Large intestine (tissue), 3 donors: ENCODE data around the gene ARHGAP24. TPM values are rescaled to one million over a fixed set of nuclear protein-coding genes. Genes with fewer than 3 reads are reported as not detected.
A peak's percentile ranks its signal among the peaks of the same experiment; 100 is the strongest.

Experiments used
- DNase-seq, 2 donors: peaks; one replicate each; pipeline versions ENCODE4 v3.0.0 to v3.0.0-alpha.2; 2013
- H3K27ac ChIP-seq: one replicate; pipeline ENCODE4 v1.5.1; 2013; ENCODE audit warnings: low read length
- H3K27me3 ChIP-seq: 2 replicates; pipeline ENCODE4 v1.6.1; 2013; ENCODE audit warnings: low read length; ENCODE audit not compliant: control insufficient read depth, insufficient read depth
- H3K36me3 ChIP-seq: 2 replicates; pipeline ENCODE4 v1.6.1; 2013; ENCODE audit warnings: low read length; ENCODE audit not compliant: control insufficient read depth, insufficient read depth
- H3K4me1 ChIP-seq: one replicate; pipeline ENCODE4 v1.6.1; 2013; ENCODE audit warnings: low read length; ENCODE audit not compliant: control insufficient read depth, insufficient read depth
- H3K4me3 ChIP-seq: one replicate; pipeline ENCODE4 v1.5.1; 2013; ENCODE audit warnings: low read length
- H3K9me3 ChIP-seq: one replicate; pipeline ENCODE4 v1.6.1; 2013; ENCODE audit warnings: mild to moderate bottlenecking, low read depth, low read length, moderate library complexity; ENCODE audit not compliant: control insufficient read depth
- WGBS: methylation state at CpG from one replicate; pipeline ENCODE4 v1.1.5; 2013; ENCODE audit warnings: low lambda C conversion rate; ENCODE audit not compliant: insufficient coverage; 5-methylcytosine and 5-hydroxymethylcytosine counted together
- polyA plus RNA-seq: library from polyadenylated mRNA; unstranded; fragments of 120-200 nt; gene quantifications from one replicate; pipeline ENCODE4 v1.2.1, GENCODE V29; 2013

The ARHGAP24 gene
- polyA plus RNA-seq, 1 donor: 6.7 TPM

DNA sequence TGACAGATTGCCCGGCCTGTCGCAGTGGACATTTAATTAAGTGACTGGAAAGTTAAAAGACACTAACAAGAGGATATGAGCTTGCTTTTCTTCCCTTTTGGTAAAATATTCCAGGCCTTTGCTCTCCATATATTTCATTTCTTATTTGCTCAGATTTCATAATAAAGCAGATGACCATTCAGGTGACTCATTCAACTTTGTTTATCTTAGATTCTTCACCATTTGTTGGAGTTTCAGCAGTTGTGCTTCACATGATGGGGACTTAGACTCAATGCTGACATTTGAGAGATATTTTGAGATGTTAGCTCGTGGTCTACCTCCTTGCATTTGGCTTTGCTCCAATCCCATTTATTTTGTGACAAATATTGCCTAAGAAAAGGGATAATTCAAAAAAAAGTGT is 312.2 kb downstream of the ARHGAP24 start:
- H3K27me3 ChIP-seq: no peaks in the 10 kb centered on the region
- H3K36me3 ChIP-seq: no peaks in the 10 kb centered on the region
- no peaks in the 10 kb centered on the region for H3K4me1 ChIP-seq
- no peak overlapping the region for H3K27ac ChIP-seq
- no peak for DNase-seq
- WGBS: no CpG with 5 or more reads among the region's 3 CpGs
- H3K9me3 ChIP-seq: no peaks in the 10 kb centered on the region
- no peak overlapping the region for H3K4me3 ChIP-seq

DNA sequence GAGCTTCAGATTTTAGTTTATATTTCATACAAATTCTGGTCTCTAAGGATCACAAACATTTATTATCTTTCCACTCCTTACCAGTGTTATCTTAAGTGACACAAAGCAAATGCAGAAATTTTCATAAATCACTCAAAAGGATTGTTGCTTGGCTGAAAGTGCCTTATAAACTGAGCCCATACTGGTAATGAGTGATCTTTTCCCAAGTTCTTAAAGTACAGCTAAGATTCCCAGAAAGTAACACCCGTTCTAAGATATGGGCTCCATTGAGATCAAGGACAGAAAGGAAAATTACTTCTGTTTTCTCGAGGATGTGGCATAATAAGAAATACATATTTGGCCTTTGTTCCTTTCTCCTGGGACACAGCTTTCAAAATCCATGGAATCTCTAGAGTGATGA is 313.7 kb downstream of the ARHGAP24 start:
- DNase-seq: no peak
- H3K36me3 ChIP-seq: no peaks in the 10 kb centered on the region
- no peaks in the 10 kb centered on the region for H3K4me1 ChIP-seq
- no peaks in the 10 kb centered on the region for H3K9me3 ChIP-seq
- H3K27me3 ChIP-seq: no peaks in the 10 kb centered on the region
- WGBS: no CpG with 5 or more reads among the region's 2 CpGs
- H3K27ac ChIP-seq: no peak overlapping the region
- H3K4me3 ChIP-seq: no peak overlapping the region

DNA sequence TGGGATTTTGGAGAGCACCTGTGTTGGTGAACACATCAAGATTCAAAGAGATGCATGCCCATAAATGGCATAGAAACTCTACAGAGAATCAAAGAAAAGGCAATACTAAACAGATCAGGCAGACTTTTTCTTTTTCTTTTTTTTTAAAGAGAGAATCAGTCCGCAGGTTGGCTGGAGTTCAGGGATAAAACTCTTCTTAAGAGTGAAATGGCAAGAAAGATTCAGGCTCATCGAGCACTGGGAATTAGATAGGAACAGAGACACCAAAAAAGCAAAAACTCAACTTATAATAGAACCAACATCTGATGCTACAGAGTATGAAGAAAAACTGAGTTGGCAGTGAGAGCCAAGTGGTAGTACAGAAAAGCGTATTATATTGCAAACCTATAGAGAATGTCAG is 314.3 kb downstream of the ARHGAP24 start:
- no peaks in the 10 kb centered on the region for H3K36me3 ChIP-seq
- no CpG with 5 or more reads among the region's 3 CpGs for WGBS
- H3K4me1 ChIP-seq: no peaks in the 10 kb centered on the region
- DNase-seq: no peak
- no peak overlapping the region for H3K27ac ChIP-seq
- no peaks in the 10 kb centered on the region for H3K27me3 ChIP-seq
- H3K9me3 ChIP-seq: no peaks in the 10 kb centered on the region
- H3K4me3 ChIP-seq: no peak overlapping the region

DNA sequence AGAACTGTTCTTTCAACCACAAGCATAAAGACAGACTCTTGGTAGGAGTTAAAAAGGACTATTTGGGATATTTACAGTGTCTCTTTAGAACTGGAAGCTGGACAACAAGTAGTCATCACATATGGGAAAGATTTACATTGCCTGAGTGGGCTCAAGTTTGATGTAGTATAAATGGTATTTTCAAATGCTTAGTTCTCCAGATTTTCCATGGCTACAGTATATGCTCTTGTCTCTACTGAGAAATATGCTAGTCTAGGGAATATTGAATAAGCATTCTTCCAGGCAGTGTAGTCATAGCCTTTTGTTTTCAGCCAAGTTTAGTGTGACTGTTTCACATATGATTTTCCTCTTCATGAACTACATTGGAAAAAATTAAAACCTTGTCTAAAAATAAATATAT is 315.6 kb downstream of the ARHGAP24 start:
- H3K27me3 ChIP-seq: no peaks in the 10 kb centered on the region
- peak; percentile 24 to 47 for DNase-seq
- no peaks in the 10 kb centered on the region for H3K4me1 ChIP-seq
- no peak overlapping the region for H3K27ac ChIP-seq
- no peak overlapping the region for H3K4me3 ChIP-seq
- H3K36me3 ChIP-seq: no peaks in the 10 kb centered on the region
- H3K9me3 ChIP-seq: no peaks in the 10 kb centered on the region

DNA sequence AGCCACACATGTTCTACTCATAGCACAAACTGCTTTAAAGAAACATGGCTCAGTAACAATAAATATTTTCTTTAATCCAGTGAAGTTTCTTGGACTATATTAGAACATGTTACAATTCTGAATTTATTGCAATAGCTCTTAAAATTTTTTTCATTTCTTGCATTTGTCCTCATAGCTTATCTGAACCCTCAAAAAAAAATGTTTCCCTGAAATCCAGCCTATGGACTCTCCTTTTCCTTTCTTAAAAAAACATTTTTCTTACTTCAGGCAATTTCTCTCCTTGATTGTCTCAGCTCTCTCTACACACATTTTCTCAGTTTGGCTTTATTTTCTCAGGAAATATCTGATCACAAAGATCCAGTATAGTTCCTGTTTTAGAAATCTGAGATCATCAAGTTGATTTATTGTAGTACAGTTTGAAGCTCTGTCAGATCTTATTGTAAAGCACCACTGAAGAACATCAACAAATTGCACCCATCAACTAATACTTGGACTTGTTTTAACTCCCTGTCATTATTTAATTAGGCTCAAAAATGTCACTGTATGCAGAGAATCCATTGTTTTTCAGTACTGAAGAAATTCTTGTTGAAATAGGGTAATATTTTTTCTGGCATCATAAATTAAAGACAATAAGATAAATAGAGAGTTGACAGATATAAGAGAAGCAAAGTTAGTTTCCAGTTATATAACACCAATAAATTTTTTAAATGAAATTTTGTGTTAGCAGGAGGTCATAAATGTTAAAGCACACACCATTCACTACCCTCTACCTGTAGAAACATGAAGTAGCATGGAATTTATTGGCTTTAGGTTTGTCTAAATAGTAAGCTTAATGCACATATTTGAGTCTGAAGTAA is 317.7 kb downstream of the ARHGAP24 start:
- H3K36me3 ChIP-seq: no peaks in the 10 kb centered on the region
- H3K27ac ChIP-seq: no peak overlapping the region
- H3K4me1 ChIP-seq: no peaks in the 10 kb centered on the region
- no peak overlapping the region for H3K4me3 ChIP-seq
- no peaks in the 10 kb centered on the region for H3K27me3 ChIP-seq
- no peak for DNase-seq
- no peaks in the 10 kb centered on the region for H3K9me3 ChIP-seq

DNA sequence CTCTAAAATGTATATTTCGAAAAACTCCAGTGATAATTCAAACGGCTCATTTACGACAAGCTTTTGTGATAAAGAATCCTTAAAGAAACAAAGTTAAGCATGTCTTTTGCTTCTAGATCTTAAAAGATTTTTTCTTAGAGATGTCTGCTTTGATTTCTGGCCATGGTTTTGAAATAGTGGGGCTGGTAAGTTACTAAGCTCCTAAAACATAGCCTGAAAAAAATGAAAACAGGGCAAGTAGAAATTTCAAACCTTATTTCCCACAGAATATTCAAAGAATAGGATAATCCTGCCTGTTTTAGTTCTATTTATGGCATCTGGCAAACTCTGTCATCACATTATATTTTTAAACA is 318.3 kb downstream of the ARHGAP24 start:
- Histone ChIP-seq H3K27me3 (no peaks in the 10 kb centered on the region), H3K9me3 (no peaks in the 10 kb centered on the region), H3K36me3 (no peaks in the 10 kb centered on the region), H3K4me1 (no peaks in the 10 kb centered on the region), H3K4me3 (no peak overlapping the region), H3K27ac (no peak overlapping the region)
- 16% methylated on average over 3 of the region's 3 CpGs for whole genome bisulfite sequencing
- no peak for DNase-seq

DNA sequence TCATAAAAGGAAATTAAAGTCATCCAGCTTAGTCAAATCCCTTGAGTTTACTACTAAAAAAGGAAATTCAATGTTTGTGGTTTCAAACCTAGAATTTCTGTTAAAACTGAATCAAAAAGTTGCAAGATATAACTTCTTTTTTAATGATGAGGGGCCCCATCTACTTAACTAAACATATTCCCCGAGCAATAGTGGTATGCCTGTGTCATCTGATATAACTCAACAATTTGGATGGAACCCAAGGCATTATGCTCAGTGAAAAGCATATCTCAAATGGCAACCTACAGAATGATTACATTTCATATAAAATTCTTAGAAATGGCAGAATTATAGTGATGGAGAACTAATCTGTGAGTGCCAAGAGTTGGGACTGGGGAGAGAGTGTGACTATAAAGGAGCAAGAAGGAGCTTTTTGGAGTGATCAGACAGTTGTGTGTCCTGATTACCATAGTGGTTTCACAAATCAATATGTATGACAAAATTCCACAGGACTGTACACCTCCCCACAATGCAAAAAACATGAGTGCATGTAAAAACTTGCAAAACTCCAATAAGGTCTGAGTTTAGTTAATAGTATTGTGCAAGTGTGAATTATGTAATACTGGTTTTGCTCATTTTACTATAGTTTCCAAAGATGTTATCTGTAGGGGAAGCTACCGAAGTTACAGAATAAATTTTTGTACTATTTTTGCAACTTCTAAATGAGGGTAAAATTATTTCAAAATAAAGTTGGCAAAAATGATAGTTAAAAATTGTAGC is 323.2 kb downstream of the ARHGAP24 start:
- DNase-seq: no peak
- Histone ChIP-seq H3K4me3 (no peak overlapping the region), H3K36me3 (no peaks in the 10 kb centered on the region), H3K4me1 (no peaks in the 10 kb centered on the region), H3K9me3 (peaks cover 7% of the 10 kb centered on the region), H3K27me3 (no peaks in the 10 kb centered on the region), H3K27ac (no peak overlapping the region)
- WGBS: 83% methylated on average over 1 of the region's 2 CpGs

DNA sequence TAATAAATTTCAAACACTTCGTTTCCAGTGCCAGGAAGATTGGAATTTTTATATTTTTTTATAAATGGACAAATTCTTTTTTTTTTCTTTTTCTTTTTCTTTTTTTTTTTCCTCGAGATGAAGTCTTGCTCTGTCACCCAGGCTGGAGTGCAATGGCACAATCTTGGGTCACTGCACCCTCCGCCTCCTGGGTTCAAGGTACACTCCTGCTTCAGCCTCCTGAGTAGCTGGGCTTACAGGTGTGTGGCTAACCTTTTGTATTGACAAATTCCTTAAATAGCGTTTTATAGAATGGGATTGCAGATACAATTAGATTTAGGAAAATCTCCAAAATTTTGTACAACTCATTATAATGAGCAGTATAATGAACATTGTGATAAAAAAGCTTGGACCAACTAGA is 328.9 kb downstream of the ARHGAP24 start:
- peaks cover 5% of the 10 kb centered on the region for H3K9me3 ChIP-seq
- peak; percentile 51 to 59 for DNase-seq

DNA sequence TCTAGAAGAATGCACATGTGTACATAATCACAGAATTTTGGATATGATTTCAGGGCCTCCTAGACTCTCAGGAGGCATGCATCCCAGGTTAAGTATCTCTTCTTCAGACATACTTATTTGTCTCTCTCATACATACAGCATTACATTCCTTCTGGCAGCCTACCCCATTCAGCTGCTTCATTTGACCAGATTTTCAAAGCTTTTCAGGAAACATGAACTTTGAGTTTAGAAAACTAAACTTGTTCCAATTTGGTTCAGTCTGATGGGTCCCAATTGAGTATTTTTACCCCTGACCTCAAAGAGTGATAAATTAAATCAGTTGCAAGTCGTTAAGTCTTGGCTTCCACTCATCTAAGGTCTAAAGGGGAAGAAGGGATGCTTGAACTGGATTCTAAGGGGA is 330.9 kb downstream of the ARHGAP24 start:
- DNase-seq: no peak
- no CpG with 5 or more reads among the region's 1 CpG for WGBS
- no peaks in the 10 kb centered on the region for H3K9me3 ChIP-seq
- no peaks in the 10 kb centered on the region for H3K4me1 ChIP-seq
- no peaks in the 10 kb centered on the region for H3K27me3 ChIP-seq
- no peaks in the 10 kb centered on the region for H3K36me3 ChIP-seq
- no peak overlapping the region for H3K27ac ChIP-seq
- no peak overlapping the region for H3K4me3 ChIP-seq

More for the DNA sequence above, 328.9 kb downstream of the ARHGAP24 start:
- H3K36me3 ChIP-seq: no peaks in the 10 kb centered on the region
- H3K4me3 ChIP-seq: no peak overlapping the region
- 63% methylated on average over 2 of the region's 4 CpGs for WGBS
- no peaks in the 10 kb centered on the region for H3K4me1 ChIP-seq
- no peak overlapping the region for H3K27ac ChIP-seq
- no peaks in the 10 kb centered on the region for H3K27me3 ChIP-seq

DNA sequence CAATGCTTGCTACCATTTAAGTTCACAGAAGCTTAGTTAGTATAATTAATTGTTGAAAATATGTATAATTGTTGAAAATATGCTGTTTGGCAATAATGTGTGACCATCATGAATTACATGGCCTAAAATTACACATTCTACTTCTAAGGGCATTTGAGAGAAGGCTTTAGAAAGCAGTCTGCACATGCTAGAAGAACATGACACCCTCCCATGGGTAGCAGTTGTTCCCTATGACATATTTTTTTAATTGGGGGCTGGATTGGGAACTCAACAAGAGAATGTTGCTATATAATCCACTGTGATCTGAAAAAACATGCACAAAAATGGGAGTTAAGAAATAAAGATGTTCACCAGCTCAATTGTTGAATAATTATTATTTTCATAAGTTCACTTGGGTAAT is 331.4 kb downstream of the ARHGAP24 start:
- Histone ChIP-seq H3K9me3 (no peaks in the 10 kb centered on the region), H3K27ac (no peak overlapping the region), H3K27me3 (no peaks in the 10 kb centered on the region), H3K4me3 (no peak overlapping the region), H3K4me1 (no peaks in the 10 kb centered on the region), H3K36me3 (no peaks in the 10 kb centered on the region)
- no peak for DNase-seq
